SKM-1 (cell line): Measurements from ENCODE around the gene ARMH3.

Experiments
- DNase-seq: peaks from one replicate; lab custom pipeline; 2025; ENCODE audit not compliant: unreplicated experiment; lab: John Stamatoyannopoulos, UW

ARMH3 gene

GRCh38 chr10:101940916-101941315, 115.1 kb downstream of the ARMH3 start:
- no peak for DNase-seq

GRCh38 chr10:101939729-101940128, 116.2 kb downstream of the ARMH3 start:
- DNase-seq = no peak

GRCh38 chr10:101939008-101939648, 116.8 kb downstream of the ARMH3 start:
- DNase-seq = no peak

- DNase-seq = no peak
Measured at GRCh38 chr10:101938305-101939007, 117.5 kb downstream of the ARMH3 start.

GRCh38 chr10:101935431-101935830, 120.5 kb downstream of the ARMH3 start:
- no peak for DNase-seq

GRCh38 chr10:101934686-101935305, 121.2 kb downstream of the ARMH3 start:
- no peak for DNase-seq

GRCh38 chr10:101933976-101934375, 122.0 kb downstream of the ARMH3 start:
- DNase-seq = no peak

GRCh38 chr10:101932183-101932582, 123.8 kb downstream of the ARMH3 start:
- DNase-seq = no peak

GRCh38 chr10:101925027-101925426, 130.9 kb downstream of the ARMH3 start:
- DNase-seq = no peak

- DNase-seq = no peak
Measured at GRCh38 chr10:101923256-101923655, 132.7 kb downstream of the ARMH3 start.

GRCh38 chr10:101922846-101923245, 133.1 kb downstream of the ARMH3 start:
- DNase-seq = no peak

- DNase-seq = no peak
Measured at GRCh38 chr10:101920546-101920945, 135.4 kb downstream of the ARMH3 start.

GRCh38 chr10:101919026-101919770, 136.8 kb downstream of the ARMH3 start:
- no peak for DNase-seq

- DNase-seq = no peak
Measured at GRCh38 chr10:101912561-101913179, 143.3 kb downstream of the ARMH3 start.

GRCh38 chr10:101906586-101907183, 149.3 kb downstream of the ARMH3 start:
- DNase-seq = no peak

GRCh38 chr10:101905251-101905650, 150.7 kb downstream of the ARMH3 start:
- DNase-seq = no peak

- DNase-seq = no peak
Measured at GRCh38 chr10:101903827-101904550, 152.0 kb downstream of the ARMH3 start.

- no peak for DNase-seq
Measured at GRCh38 chr10:101902820-101903145, 153.2 kb downstream of the ARMH3 start.

GRCh38 chr10:101902032-101902819, 153.7 kb downstream of the ARMH3 start:
- DNase-seq = no peak
